Forelimb muscle (tissue), 1 donor: ENCODE results near the gene TLR6. TPM values are rescaled to one million over a fixed set of nuclear protein-coding genes. Genes with fewer than 3 reads are reported as not detected.
A peak's percentile ranks its signal among the peaks of the same experiment; 100 is the strongest.
"Not testable (repeated sequence)": the region's sequence is repeated elsewhere in the genome, so short reads cannot be mapped to it uniquely, and the experiment has no call there.

Experiments
- DNase-seq: peaks from one replicate; pipeline ENCODE4 v3.0.0-alpha.2; 2013; ENCODE audit warnings: low read depth
- polyA plus RNA-seq: library from polyadenylated mRNA; unstranded; fragments of 120-200 nt; gene quantifications from one replicate; pipeline ENCODE4 v1.2.1, GENCODE V29; 2013; ENCODE audit not compliant: insufficient read length

TLR6 gene
- polyA plus RNA-seq, 1 donor = 1.0 TPM

DNA sequence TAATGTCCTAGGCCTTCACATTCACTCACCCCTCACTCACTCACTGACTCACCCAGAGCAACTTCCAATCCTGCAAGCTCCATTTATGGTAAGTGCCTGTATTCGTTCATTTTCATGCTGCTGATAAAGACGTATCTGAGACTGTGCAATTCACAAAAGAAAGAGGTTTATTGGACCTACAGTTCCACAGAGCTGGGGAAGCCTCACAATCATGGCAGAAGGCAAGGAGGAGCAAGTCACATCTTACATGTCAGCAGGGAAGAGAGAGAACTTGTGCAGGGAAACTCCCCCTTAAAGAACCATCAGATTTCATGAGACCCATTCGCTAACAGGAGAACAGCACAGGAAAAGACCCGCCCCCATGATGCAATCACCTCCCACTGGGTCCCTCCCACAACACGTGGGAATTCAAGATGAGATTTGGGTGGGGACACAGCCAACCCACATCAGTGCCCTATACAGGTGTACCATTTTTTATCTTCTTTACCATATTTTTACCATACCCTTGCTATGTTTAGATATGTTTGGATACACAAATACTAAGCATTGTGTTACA lies 33.8 kb downstream of the TLR6 start:
- DNase-seq = no peak

DNA sequence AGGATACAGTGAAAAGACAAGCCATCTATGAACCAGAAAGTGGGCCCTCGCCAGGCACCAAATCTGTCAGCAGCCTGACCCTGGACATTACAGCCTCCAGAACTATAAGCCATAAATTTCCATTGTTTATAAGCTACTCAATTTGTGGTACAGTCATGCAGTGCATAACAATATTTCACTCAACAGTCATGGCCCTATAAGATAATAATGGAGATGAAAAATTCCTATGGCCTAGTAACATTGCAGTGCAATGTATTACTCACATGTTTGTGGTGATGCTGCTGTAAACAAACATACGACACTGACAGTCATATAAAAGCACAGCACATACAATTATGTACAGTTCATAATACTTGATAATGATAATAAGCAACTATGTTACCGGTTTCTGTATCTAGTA lies 34.9 kb downstream of the TLR6 start:
- no peak for DNase-seq

- no peak for DNase-seq
Observed at GRCh38 chr4:38820329-38821061, 36.1 kb downstream of the TLR6 start.

- no peak for DNase-seq
Observed at GRCh38 chr4:38819569-38819968, 37.0 kb downstream of the TLR6 start.

GRCh38 chr4:38818441-38818976 lies 38.1 kb downstream of the TLR6 start:
- no peak for DNase-seq

DNA sequence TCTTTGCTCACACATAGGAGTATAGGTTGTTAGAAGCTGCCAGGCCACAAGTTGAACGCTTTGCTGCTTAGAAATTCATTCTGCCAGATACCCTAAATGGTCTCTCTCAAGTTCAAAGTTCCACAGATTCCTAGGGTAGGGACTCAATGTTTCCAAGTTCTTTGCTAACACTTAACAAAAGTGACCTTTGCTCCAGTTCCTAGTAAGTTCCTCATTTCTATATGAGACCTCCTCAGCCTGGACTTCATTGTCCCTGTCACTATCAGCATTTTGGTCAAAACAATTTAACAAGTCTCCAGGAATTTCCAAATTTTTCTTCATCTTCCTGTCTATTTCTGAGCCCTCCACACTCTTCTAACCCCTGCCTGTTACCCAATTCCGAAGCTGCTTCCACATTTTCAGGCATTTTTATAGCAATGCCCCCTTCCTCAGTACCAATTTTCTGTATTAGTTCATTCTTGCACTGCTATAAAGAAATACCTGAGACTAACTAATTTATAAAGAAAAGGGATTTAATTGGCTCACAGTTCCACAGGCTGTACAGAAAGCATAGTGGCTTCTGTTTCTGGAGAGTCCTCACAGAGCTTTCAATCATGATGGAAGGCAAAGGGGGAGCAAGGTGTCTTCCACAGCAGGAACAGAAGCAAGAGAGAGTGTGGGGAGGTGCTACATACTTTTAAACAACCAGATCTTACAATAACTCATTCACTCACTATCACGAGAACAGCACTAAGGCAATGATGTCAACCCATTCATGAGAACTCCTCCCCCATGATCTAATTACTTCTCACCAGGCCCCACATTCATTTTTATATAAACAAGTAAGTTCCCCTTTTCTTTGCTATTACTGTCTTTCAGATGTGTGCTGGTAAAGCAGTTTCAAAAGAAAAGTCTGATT lies 40.5 kb downstream of the TLR6 start:
- no peak for DNase-seq

DNA sequence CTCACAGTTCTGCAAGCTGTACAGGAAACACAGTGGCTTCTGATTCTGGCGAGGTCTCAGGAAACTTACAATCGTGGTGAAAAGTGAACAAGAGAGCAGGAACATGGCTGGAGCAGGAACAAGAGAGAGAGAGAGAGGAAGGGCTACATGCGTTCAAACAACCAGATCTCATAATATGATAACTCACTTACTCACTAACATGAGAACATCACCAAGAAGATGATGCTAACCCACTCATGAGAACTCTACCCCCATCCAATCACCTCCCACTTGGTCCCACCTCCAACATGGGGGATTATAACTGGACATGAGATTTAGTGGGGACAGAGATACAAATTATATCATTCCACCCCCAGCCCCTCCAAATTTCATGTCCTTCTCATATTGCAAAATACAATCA lies 42.2 kb downstream of the TLR6 start:
- no peak for DNase-seq

GRCh38 chr4:38811297-38811696 lies 45.3 kb downstream of the TLR6 start:
- DNase-seq = no peak

DNA sequence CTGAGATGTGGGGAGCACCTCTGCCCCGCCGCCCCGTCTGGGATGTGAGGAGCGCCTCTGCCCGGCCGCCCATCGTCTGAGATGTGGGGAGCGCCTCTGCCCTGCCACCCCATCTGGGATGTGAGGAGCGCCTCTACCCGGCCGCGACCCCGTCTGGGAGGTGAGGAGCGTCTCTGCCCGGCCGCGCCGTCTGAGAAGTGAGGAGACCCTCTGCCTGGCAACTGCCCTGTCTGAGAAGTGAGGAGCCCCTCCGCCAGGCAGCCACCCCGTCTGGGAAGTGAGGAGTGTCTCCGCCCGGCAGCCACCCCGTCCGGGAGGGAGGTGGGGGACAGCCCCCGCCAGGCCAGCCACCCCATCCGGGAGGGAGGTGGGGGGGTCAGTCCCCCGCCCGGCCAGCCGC lies 49.2 kb downstream of the TLR6 start:
- not testable (repeated sequence) for DNase-seq

DNA sequence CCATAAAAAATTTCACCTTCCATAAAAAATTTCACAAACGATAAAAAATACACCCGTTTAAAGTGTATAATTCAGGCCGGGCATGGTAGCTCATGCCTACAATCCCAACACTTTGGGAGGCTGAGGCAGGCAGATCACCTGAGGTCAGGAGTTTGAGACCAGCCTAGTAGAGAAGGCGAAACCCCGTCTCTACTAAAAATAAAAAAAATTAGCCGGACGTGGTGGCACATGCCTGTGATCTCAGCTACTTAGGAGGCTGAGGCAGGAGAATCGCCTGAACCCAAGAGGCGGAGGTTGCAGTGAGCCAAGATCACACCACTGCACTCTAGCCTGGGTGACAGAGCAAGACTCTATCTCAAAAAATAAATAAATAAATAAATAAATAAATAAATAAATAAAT lies 50.4 kb downstream of the TLR6 start:
- DNase-seq = not testable (repeated sequence)

GRCh38 chr4:38805530-38806145 lies 51.0 kb downstream of the TLR6 start:
- DNase-seq = no peak

GRCh38 chr4:38804654-38805295 lies 51.8 kb downstream of the TLR6 start, which contains the start of gene TLR1:
Gene TLR1 (minus strand): TSS chr4:38804791. CDS start chr4:38798831, 5,960 bp downstream.
- DNase-seq = peak; percentile 51

- DNase-seq = no peak
Observed at GRCh38 chr4:38803833-38804653, 52.6 kb downstream of the TLR6 start.

DNA sequence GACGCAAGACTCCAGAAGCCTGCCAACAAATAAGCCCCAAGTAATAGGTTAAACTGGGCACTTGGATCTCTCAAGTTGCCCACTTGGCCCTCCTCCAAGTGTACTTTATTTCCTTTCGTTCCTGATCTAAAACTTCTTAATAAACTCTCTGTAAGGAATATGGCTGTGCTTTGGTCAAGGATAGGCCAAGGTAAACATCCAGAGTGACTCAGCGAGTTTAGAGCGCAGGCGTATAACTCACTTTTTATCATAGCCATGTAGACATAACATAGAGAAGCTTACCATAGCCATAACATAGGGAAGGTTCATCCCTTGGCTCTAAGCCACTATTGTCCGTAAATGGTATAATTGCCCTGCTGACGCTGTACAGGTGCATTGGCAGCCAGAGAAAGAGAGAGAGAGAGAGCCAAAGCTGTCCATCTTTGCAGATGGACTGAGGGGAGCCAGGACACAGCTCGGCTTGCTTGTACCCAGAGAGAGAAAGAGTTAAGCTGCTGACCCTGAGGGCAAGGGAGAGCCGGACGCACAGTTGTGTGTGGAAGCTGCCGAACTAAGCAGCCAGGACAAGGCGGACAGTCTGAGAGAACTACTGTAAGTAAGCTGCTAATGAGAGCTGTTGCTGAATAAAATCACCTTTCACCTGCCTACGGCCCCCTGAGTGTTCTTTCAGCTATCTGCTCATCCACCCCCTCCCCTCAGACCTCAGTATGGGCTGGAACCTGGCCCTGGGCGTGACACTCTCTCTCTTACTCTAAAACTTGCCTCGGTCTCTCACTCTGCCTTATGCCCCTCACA lies 53.9 kb downstream of the TLR6 start:
- no peak for DNase-seq

DNA sequence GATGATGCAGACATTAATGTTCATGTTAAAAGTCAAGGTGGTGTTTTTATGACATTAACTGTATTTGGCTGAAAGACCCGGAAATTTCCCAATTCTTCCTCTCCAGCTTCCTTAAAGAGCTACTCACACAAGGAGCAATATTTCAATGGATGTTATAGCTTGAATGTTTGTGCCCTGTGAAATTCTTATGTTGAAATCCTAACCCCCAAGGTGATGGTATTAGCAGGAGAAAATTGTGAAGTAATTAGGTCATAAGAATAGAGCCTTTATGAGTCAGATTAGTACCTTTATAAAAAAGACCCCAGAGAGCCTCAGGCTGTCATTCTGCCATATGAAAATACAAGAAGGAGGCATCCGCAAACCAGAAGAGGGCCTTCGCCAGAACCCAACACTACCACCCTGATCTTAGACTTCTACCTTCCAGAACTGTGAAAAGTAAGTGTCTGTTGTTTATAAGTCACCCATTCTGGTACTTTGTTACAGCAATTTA lies 55.6 kb downstream of the TLR6 start:
- no peak for DNase-seq

DNA sequence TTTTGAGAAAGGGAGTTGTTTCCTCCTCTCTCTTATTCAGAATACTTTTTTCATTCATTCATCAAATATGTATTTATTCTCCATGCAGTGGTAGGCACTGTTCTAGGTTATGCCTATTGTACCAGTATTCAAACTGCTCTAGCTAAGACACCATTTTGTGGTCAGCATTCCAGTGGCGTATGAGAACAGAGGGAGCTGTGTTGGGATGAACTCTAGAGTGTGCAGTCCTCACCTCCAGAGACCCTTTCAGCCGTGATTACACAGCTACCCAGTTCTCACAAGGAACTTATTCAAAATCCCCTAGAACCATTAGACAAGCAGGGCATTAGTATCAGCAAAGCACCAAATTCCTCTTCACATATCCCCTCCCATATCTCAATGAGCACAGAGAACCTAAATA lies 56.3 kb downstream of the TLR6 start:
- DNase-seq = no peak

DNA sequence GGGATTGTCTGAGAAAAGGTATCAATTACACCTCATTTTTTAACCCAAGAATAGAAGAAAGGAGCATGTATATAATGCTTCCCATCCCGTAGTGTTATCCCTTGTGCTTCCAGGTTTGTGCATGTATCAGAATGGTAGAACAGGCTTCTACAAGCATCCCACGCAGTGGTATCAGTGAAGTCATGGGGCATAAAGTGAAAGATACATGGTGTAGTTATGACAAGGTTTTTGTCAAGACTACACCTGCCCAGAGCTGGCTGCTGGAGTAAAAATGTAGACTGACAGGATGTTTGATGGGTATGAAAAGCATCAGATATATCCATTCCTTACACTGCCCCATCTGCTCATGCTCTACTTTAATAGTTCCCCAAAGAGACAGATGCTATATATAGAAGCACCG lies 61.5 kb downstream of the TLR6 start:
- DNase-seq = no peak

- no peak for DNase-seq
Observed at GRCh38 chr4:38794051-38794450, 62.6 kb downstream of the TLR6 start.

DNA sequence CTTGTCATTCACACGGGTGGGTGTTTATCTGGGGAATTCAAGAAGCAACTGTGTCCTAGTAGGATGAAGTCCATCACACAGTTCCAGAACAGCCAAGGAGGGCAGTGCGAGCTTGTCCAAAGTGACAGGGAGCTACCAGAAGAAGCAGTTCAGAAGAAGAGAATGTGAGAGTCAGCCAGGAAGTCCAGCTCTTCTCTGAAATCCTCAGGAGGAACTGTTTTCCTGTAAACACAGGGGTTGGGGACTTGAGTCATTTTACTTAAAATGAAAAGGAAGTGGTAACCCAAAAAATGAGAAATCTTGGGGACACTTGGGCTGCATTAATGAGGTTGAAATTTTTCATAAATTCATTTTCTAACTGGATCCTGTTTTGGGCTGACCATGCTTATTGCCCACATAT lies 65.6 kb downstream of the TLR6 start:
- DNase-seq = no peak
